ENCODE data around the gene CCL19.

DNA sequence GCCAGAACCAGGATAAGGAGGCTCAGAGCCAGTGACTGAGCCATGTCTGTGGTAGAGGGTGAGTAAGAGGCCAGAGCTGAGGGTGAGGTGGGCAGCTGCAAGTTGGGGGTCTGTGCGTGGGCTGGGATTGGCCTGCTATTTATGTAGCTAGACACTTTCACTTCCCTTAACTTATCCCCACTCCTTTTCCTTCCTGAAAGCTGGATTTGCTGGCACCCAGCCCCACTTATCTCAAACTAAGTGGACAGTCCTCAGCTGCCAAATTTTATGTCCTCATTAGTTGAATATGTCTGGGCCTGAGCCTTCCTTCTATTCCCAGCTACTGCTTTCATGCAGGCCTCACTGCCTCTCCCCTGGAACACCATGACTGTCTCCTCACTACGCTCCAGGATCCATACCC lies 18.9 kb upstream of the CCL19 start, which contains the start of gene CCL21:
- TF ChIP-seq, protein P1, sequence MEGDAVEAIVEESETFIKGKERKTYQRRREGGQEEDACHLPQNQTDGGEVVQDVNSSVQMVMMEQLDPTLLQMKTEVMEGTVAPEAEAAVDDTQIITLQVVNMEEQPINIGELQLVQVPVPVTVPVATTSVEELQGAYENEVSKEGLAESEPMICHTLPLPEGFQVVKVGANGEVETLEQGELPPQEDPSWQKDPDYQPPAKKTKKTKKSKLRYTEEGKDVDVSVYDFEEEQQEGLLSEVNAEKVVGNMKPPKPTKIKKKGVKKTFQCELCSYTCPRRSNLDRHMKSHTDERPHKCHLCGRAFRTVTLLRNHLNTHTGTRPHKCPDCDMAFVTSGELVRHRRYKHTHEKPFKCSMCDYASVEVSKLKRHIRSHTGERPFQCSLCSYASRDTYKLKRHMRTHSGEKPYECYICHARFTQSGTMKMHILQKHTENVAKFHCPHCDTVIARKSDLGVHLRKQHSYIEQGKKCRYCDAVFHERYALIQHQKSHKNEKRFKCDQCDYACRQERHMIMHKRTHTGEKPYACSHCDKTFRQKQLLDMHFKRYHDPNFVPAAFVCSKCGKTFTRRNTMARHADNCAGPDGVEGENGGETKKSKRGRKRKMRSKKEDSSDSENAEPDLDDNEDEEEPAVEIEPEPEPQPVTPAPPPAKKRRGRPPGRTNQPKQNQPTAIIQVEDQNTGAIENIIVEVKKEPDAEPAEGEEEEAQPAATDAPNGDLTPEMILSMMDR (IDR thresholded peaks at IDR 0.05; ENCODE audit: extremely low read depth in 1 of 2, insufficient read depth in 1 of 2, low read depth in 1 of 2, low read length in 2 of 2): no peak
- TF ChIP-seq POLR2A (IDR thresholded peaks at IDR 0.05; ENCODE audit: low read depth, low read length) (no peak), GATA2 (IDR thresholded peaks at IDR 0.05; ENCODE audit: insufficient read depth, insufficient read length, low read depth, low read length) (no peak), JUN (IDR thresholded peaks at IDR 0.05; ENCODE audit: borderline replicate concordance, insufficient read depth, insufficient read length, low read depth) (no peak), EZH2 (IDR thresholded peaks at IDR 0.05; ENCODE audit: borderline replicate concordance, low read depth, low read length, severe bottlenecking) (no peak)

Measured in endothelial cell of umbilical vein (primary cell).